Astrocyte (in vitro differentiated cells and primary cell): ENCODE measurements around the gene CYP4F8. TPM values are rescaled to one million over a fixed set of nuclear protein-coding genes. Genes with fewer than 3 reads are reported as not detected.

Experiments
- DNase-seq: peaks from one replicate; pipeline ENCODE4 v3.0.0-alpha.2; 2010; ENCODE audit warnings: low read depth
- FAIRE-seq: peaks from 2 replicates; lab custom pipeline; 2011; peaks lifted over from hg19 to GRCh38; lab: Jason Lieb, UNC
- H2AFZ ChIP-seq: 2 replicates; pipeline ENCODE4 v1.6.0; 2012; ENCODE audit warnings: low read depth, low read length, inconsistent platforms
- H3K27ac ChIP-seq: 2 replicates; pipeline ENCODE4 v1.5.1; 2011; ENCODE audit warnings: low read depth, low read length, inconsistent platforms
- H3K27me3 ChIP-seq: 2 replicates; pipeline ENCODE4 v1.6.0; 2011; ENCODE audit warnings: low read length, inconsistent platforms; ENCODE audit not compliant: insufficient read depth
- H3K36me3 ChIP-seq: 2 replicates; pipeline ENCODE4 v1.5.1; 2011; ENCODE audit warnings: low read length, inconsistent platforms; ENCODE audit not compliant: insufficient read depth
- H3K4me1 ChIP-seq: 2 replicates; pipeline ENCODE4 v1.5.1; 2011; ENCODE audit warnings: low read length, inconsistent platforms; ENCODE audit not compliant: insufficient read depth
- H3K4me2 ChIP-seq: 2 replicates; pipeline ENCODE4 v1.6.0; 2012; ENCODE audit warnings: low read length, inconsistent platforms
- H3K4me3 ChIP-seq: 2 replicates; pipeline ENCODE4 v1.5.1; 2011; ENCODE audit warnings: low read depth, mild to moderate bottlenecking, low read length, inconsistent platforms; ENCODE audit not compliant: insufficient read depth
- H3K79me2 ChIP-seq: 2 replicates; pipeline ENCODE4 v1.6.0; 2012; ENCODE audit warnings: mild to moderate bottlenecking, low read length, inconsistent platforms; ENCODE audit not compliant: insufficient read depth
- H3K9ac ChIP-seq: 2 replicates; pipeline ENCODE4 v1.6.0; 2012; ENCODE audit warnings: mild to moderate bottlenecking, low read length, inconsistent platforms
- H3K9me3 ChIP-seq: 2 replicates; pipeline ENCODE4 v1.5.1; 2012; ENCODE audit warnings: low read depth, mild to moderate bottlenecking, low read length, inconsistent platforms; ENCODE audit not compliant: insufficient read depth
- H4K20me1 ChIP-seq: 2 replicates; pipeline ENCODE4 v1.6.0; 2012; ENCODE audit warnings: low read length, inconsistent platforms; ENCODE audit not compliant: insufficient read depth
- H3K27ac Mint-ChIP-seq: one replicate; pipeline ENCODE4 v1.8.0; 2021; ENCODE audit warnings: mild to moderate bottlenecking, mixed read lengths; ENCODE audit not compliant: unreplicated experiment
- H3K27me3 Mint-ChIP-seq: one replicate; pipeline ENCODE4 v1.8.0; 2021; ENCODE audit warnings: low read depth, mixed read lengths; ENCODE audit not compliant: unreplicated experiment
- H3K36me3 Mint-ChIP-seq: one replicate; pipeline ENCODE4 v1.8.0; 2021; ENCODE audit warnings: low read depth, mixed read lengths; ENCODE audit not compliant: unreplicated experiment
- H3K4me1 Mint-ChIP-seq: one replicate; pipeline ENCODE4 v1.8.0; 2021; ENCODE audit warnings: low read depth, mixed read lengths; ENCODE audit not compliant: unreplicated experiment
- H3K4me3 Mint-ChIP-seq: one replicate; pipeline ENCODE4 v1.8.0; 2021; ENCODE audit warnings: mild to moderate bottlenecking, moderate library complexity, mixed read lengths; ENCODE audit not compliant: unreplicated experiment
- H3K9me3 Mint-ChIP-seq: one replicate; pipeline ENCODE4 v1.8.0; 2021; ENCODE audit warnings: mild to moderate bottlenecking, mixed read lengths; ENCODE audit not compliant: unreplicated experiment
- EZH2 ChIP-seq: IDR thresholded peaks from 2 replicates; pipeline ENCODE4 v1.6.1; 2012; ENCODE audit warnings: mild to moderate bottlenecking, low read length, inconsistent platforms; ENCODE audit not compliant: insufficient read depth
- total RNA-seq: library from RNA; stranded (reverse); gene quantifications from 2 replicates; pipeline ENCODE4 v1.2.1, GENCODE V29; 2021
- TF ChIP-seq, protein P1 (sequence below): IDR thresholded peaks from 2 replicates; pipeline ENCODE4 v1.5.1; 2011; ENCODE audit warnings: low read depth, mild to moderate bottlenecking, inconsistent platforms, low read length, moderate library complexity; ENCODE audit not compliant: insufficient read depth

CYP4F8 gene
- total RNA-seq, 1 donor from 2014 or later = not detected

DNA sequence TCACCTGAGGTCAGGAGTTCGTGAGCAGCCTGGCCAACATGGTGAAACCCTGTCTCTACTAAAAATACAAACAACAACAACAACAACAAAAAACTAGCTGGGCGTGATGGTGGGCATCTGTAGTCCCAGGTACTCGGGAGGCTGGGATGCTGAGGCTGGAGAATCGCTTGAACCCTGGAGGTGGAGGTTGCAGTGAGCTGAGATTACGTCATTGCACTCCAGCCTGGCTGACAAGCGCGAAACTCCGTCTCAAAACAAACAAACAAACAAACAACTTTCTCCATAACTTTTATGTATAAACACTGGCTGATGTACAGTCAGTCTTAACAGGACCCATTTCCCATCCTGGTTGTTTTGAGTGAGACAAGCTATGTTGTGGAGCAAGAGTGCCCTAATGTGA lies 5.8 kb upstream of the CYP4F8 start:
- Mint-ChIP-seq H3K9me3 (peaks cover 18% of the 10 kb centered on the region), H3K36me3 (peaks cover 2% of the 10 kb centered on the region), H3K4me3 (no peak overlapping the region), H3K27ac (no peak overlapping the region), H3K4me1 (no peaks in the 10 kb centered on the region), H3K27me3 (no peaks in the 10 kb centered on the region)
- FAIRE-seq (no peak), DNase-seq (no peak)
- H3K79me2 ChIP-seq = no peaks in the 10 kb centered on the region
- H3K9ac ChIP-seq = no peak overlapping the region
- no peak overlapping the region for H2AFZ ChIP-seq
- no peak overlapping the region for H3K4me2 ChIP-seq
- H3K27ac ChIP-seq = no peak overlapping the region
- H3K4me1 ChIP-seq = no peaks in the 10 kb centered on the region
- H3K4me3 ChIP-seq = no peak overlapping the region
- no peaks in the 10 kb centered on the region for H4K20me1 ChIP-seq
- no peaks in the 10 kb centered on the region for H3K9me3 ChIP-seq
- no peak for TF ChIP-seq EZH2
- TF ChIP-seq, protein P1, sequence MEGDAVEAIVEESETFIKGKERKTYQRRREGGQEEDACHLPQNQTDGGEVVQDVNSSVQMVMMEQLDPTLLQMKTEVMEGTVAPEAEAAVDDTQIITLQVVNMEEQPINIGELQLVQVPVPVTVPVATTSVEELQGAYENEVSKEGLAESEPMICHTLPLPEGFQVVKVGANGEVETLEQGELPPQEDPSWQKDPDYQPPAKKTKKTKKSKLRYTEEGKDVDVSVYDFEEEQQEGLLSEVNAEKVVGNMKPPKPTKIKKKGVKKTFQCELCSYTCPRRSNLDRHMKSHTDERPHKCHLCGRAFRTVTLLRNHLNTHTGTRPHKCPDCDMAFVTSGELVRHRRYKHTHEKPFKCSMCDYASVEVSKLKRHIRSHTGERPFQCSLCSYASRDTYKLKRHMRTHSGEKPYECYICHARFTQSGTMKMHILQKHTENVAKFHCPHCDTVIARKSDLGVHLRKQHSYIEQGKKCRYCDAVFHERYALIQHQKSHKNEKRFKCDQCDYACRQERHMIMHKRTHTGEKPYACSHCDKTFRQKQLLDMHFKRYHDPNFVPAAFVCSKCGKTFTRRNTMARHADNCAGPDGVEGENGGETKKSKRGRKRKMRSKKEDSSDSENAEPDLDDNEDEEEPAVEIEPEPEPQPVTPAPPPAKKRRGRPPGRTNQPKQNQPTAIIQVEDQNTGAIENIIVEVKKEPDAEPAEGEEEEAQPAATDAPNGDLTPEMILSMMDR = no peak
- H3K36me3 ChIP-seq = no peaks in the 10 kb centered on the region
- no peaks in the 10 kb centered on the region for H3K27me3 ChIP-seq

DNA sequence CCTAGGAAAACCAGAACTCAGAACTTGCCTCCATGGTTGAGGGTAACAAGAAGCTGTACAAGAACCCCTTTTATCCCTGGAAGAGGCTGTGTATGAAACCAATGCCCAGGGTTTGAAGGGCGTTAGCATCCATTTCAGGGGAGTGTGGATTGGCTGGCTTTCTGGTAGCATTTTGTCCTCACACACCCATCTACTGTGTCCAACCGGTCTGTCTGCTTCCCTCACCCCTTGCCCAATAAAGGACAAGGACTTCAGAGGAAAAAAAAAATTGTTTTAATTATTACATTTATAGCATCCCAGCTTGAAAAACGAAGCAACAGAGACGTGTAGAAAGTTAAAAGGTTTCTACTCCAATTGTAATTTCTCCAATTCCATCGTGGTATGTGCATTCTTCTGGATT lies 2.7 kb upstream of the CYP4F8 start:
- Histone ChIP-seq H3K9me3 (no peaks in the 10 kb centered on the region), H4K20me1 (no peaks in the 10 kb centered on the region), H3K36me3 (no peaks in the 10 kb centered on the region), H3K27ac (no peak overlapping the region), H3K4me1 (no peaks in the 10 kb centered on the region), H3K27me3 (no peaks in the 10 kb centered on the region), H3K4me3 (no peak overlapping the region), H2AFZ (no peak overlapping the region), H3K4me2 (no peak overlapping the region), H3K9ac (no peak overlapping the region), H3K79me2 (no peaks in the 10 kb centered on the region)
- Mint-ChIP-seq H3K27ac (no peak overlapping the region), H3K9me3 (peaks cover 12% of the 10 kb centered on the region), H3K27me3 (no peaks in the 10 kb centered on the region), H3K36me3 (peaks cover 2% of the 10 kb centered on the region), H3K4me3 (no peak overlapping the region), H3K4me1 (no peaks in the 10 kb centered on the region)
- no peak for DNase-seq
- TF ChIP-seq, protein P1 = no peak
- no peak for TF ChIP-seq EZH2
- no peak for FAIRE-seq

DNA sequence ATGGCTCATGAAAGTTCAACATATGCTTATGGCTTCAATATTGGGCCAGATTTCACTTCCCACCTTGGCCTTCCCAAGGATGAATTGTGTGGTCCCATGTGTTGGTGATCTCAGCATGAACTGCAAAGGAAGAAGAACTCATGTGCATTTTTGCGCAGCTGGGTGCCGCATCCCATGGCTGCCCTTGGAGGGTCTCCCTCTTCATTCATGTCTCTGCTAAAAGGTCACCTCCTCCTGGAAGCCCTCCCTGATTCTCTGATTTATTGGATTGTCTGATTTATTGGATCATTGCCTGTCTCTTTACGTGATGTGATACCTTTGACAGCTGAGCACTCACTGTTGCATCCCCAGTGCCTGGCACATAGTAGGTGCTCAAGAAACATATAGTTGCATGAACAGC lies 1.7 kb upstream of the CYP4F8 start:
- Histone ChIP-seq H3K4me2 (no peak overlapping the region), H3K36me3 (no peaks in the 10 kb centered on the region), H4K20me1 (no peaks in the 10 kb centered on the region), H3K9ac (no peak overlapping the region), H3K4me1 (no peaks in the 10 kb centered on the region), H3K4me3 (no peak overlapping the region), H3K79me2 (no peaks in the 10 kb centered on the region), H3K27me3 (no peaks in the 10 kb centered on the region), H2AFZ (no peak overlapping the region), H3K27ac (no peak overlapping the region), H3K9me3 (no peaks in the 10 kb centered on the region)
- Mint-ChIP-seq H3K4me3 (no peak overlapping the region), H3K4me1 (no peaks in the 10 kb centered on the region), H3K36me3 (peaks cover 2% of the 10 kb centered on the region), H3K9me3 (peaks cover 9% of the 10 kb centered on the region), H3K27me3 (no peaks in the 10 kb centered on the region), H3K27ac (no peak overlapping the region)
- DNase-seq = no peak
- TF ChIP-seq EZH2 = no peak
- TF ChIP-seq, protein P1 = no peak
- no peak for FAIRE-seq
